Activated CD8-positive, alpha-beta T cell treated with anti-CD3 and anti-CD28 coated beads, Interleukin-2, amount 10 ng/mL, durations not matched to agents 7 days and 5 days (primary cell): ENCODE data around the gene SUFU. TPM values are rescaled to one million over a fixed set of nuclear protein-coding genes. Genes with fewer than 3 reads are reported as not detected.

Experiments
- ATAC-seq: fragments of 150-1000 bp; cut with Tn5 transposase; one replicate; pipeline ENCODE4 v1.10.0; 2021; ENCODE audit warnings: moderate library complexity
- CTCF ChIA-PET: fragments of 350-600 bp; sonication (Branson Sonifier 250); formaldehyde crosslinking; loops from one replicate; lab custom pipeline; 2021; ENCODE audit warnings: antibody characterized with exemption; lab: Charles Lee
- POLR2A ChIA-PET: fragments of 350-600 bp; sonication (Branson Sonifier 250); formaldehyde crosslinking; loops from one replicate; lab custom pipeline; 2021; ENCODE audit warnings: antibody characterized with exemption; lab: Charles Lee
- DNase-seq: peaks from one replicate; pipeline ENCODE4 v3.0.0-alpha.2; 2020
- H3K27ac Mint-ChIP-seq: one replicate; pipeline ENCODE4 v1.8.0; 2021; ENCODE audit warnings: mild to moderate bottlenecking, mixed read lengths
- H3K27me3 Mint-ChIP-seq: one replicate; pipeline ENCODE4 v1.8.0; 2021; ENCODE audit warnings: low read depth, mixed read lengths
- H3K36me3 Mint-ChIP-seq: one replicate; pipeline ENCODE4 v1.8.0; 2021; ENCODE audit warnings: low read depth, mixed read lengths
- H3K4me1 Mint-ChIP-seq: one replicate; pipeline ENCODE4 v1.8.0; 2021; ENCODE audit warnings: low read depth, mixed read lengths
- H3K4me3 Mint-ChIP-seq: one replicate; pipeline ENCODE4 v1.8.0; 2021; ENCODE audit warnings: mild to moderate bottlenecking, mixed read lengths
- H3K9me3 Mint-ChIP-seq: one replicate; pipeline ENCODE4 v1.8.0; 2022; ENCODE audit warnings: mixed read lengths; ENCODE audit not compliant: insufficient read depth
- total RNA-seq, 2 experiments: library from RNA; stranded (reverse); gene quantifications; one replicate each; pipeline ENCODE4 v1.2.3, GENCODE V29; 2021

Gene SUFU
- total RNA-seq, 2 experiments from 2014 or later, result 10.6 to 12.0 TPM

GRCh38 chr10:102555781-102556328, 52.1 kb downstream of the SUFU start:
- DNase-seq (no peak), ATAC-seq (no peak)
- H3K4me3 Mint-ChIP-seq, result no peak overlapping the region
- peaks cover 5% of the 10 kb centered on the region for H3K36me3 Mint-ChIP-seq
- ChIA-PET POLR2A (no interaction called here), CTCF (no interaction called here)
- H3K9me3 Mint-ChIP-seq, result no peaks in the 10 kb centered on the region
- H3K27me3 Mint-ChIP-seq, result no peaks in the 10 kb centered on the region
- H3K4me1 Mint-ChIP-seq, result no peaks in the 10 kb centered on the region
- H3K27ac Mint-ChIP-seq, result no peak overlapping the region

- Mint-ChIP-seq H3K9me3 (no peaks in the 10 kb centered on the region), H3K36me3 (peaks cover under 1% of the 10 kb centered on the region), H3K27me3 (no peaks in the 10 kb centered on the region), H3K27ac (no peak overlapping the region), H3K4me3 (no peak overlapping the region), H3K4me1 (no peaks in the 10 kb centered on the region)
- POLR2A ChIA-PET, result no interaction called here
- ATAC-seq (no peak), DNase-seq (no peak)
- CTCF ChIA-PET, result interaction anchor here (0.8 to 1.6 kb wide), 2 partner anchors 26 to 136 kb away, joined by 3 read pairs; no protein-coding TSS in a partner anchor
Observed at GRCh38 chr10:102557569-102557968, 53.8 kb downstream of the SUFU start.

DNA sequence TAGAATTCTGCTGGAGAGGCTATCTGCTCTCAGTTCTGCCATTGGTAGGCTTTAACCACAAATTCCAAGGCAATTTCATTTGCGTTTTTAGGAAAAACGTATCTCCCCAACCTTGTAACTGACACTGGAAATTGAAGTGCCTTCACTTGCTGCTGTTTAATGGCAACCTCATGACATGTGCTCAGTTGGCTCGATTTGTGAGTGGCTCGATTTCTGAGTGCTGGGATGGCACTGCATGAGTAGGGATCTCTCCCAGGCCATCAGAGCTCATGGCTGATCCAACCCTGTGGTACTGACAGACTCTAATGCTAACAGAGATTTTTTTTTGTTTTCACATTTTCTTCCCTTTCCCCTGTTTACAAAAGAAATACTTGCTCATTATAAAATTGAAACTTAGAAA, 56.0 kb downstream of the SUFU start:
- no peak for ATAC-seq
- Mint-ChIP-seq H3K9me3 (no peaks in the 10 kb centered on the region), H3K27ac (no peak overlapping the region), H3K4me1 (no peaks in the 10 kb centered on the region), H3K36me3 (no peaks in the 10 kb centered on the region), H3K27me3 (no peaks in the 10 kb centered on the region), H3K4me3 (no peak overlapping the region)
- POLR2A ChIA-PET, result no interaction called here
- CTCF ChIA-PET, result no interaction called here
- no peak for DNase-seq

- ChIA-PET POLR2A (interaction anchor here (0.6 kb wide), 1 partner anchor 292 kb away, joined by 4 read pairs; no protein-coding TSS in a partner anchor), CTCF (interaction anchor here (1.0 to 1.4 kb wide), 2 partner anchors 19 to 212 kb away, joined by 5 to 7 read pairs; no protein-coding TSS in a partner anchor)
- Mint-ChIP-seq H3K27me3 (no peaks in the 10 kb centered on the region), H3K4me3 (no peak overlapping the region), H3K36me3 (no peaks in the 10 kb centered on the region), H3K9me3 (no peaks in the 10 kb centered on the region), H3K4me1 (no peaks in the 10 kb centered on the region), H3K27ac (no peak overlapping the region)
- ATAC-seq (no peak), DNase-seq (no peak)
Observed at GRCh38 chr10:102564209-102564834, 60.5 kb downstream of the SUFU start.

GRCh38 chr10:102565793-102566192, 62.0 kb downstream of the SUFU start:
- no peaks in the 10 kb centered on the region for H3K9me3 Mint-ChIP-seq
- no peaks in the 10 kb centered on the region for H3K27me3 Mint-ChIP-seq
- ChIA-PET POLR2A (no interaction called here), CTCF (no interaction called here)
- ATAC-seq (no peak), DNase-seq (no peak)
- no peak overlapping the region for H3K4me3 Mint-ChIP-seq
- H3K27ac Mint-ChIP-seq, result no peak overlapping the region
- no peaks in the 10 kb centered on the region for H3K4me1 Mint-ChIP-seq
- H3K36me3 Mint-ChIP-seq, result no peaks in the 10 kb centered on the region

DNA sequence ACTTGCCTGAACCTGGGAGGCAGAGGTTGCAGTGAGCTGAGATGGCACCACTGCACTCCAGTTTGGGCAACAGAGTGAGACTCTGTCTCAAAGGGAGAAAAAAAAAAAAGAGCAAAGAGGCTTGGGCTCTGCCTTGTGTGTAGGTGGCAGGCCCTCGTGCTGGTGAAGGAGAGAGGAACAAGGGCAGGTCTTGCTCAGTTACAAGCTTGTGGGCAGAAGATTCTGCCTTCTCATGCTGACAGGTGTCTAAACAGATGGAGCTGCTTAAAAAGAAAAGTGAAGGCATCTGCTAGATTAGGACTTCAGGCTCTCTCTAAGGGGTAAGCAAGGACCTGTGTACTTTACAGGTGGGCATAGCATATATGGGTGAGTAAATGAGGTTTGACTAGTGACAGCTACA, 75.0 kb downstream of the SUFU start:
- DNase-seq (no peak), ATAC-seq (no peak)
- H3K27me3 Mint-ChIP-seq, result no peaks in the 10 kb centered on the region
- no peaks in the 10 kb centered on the region for H3K36me3 Mint-ChIP-seq
- CTCF ChIA-PET, result interaction anchor here (1.1 to 7.7 kb wide), 3 partner anchors 74 to 409 kb away, joined by 3 to 142 read pairs (median 4); partner anchors contain the start of genes ACTR1A and SUFU
- H3K4me1 Mint-ChIP-seq, result no peaks in the 10 kb centered on the region
- H3K27ac Mint-ChIP-seq, result no peak overlapping the region
- no peak overlapping the region for H3K4me3 Mint-ChIP-seq
- POLR2A ChIA-PET, result no interaction called here
- H3K9me3 Mint-ChIP-seq, result no peaks in the 10 kb centered on the region

GRCh38 chr10:102579328-102579727, 75.6 kb downstream of the SUFU start:
- H3K4me3 Mint-ChIP-seq, result no peak overlapping the region
- H3K36me3 Mint-ChIP-seq, result no peaks in the 10 kb centered on the region
- POLR2A ChIA-PET, result interaction anchor here (0.6 kb wide), 1 partner anchor 331 kb away, joined by 5 read pairs; no protein-coding TSS in a partner anchor
- ATAC-seq, result no peak
- no peaks in the 10 kb centered on the region for H3K9me3 Mint-ChIP-seq
- no peak for DNase-seq
- CTCF ChIA-PET, result interaction anchor here (0.8 to 7.7 kb wide), 4 partner anchors 75 to 410 kb away, joined by 3 to 142 read pairs (median 4); partner anchors contain the start of genes ACTR1A and SUFU
- no peak overlapping the region for H3K27ac Mint-ChIP-seq
- H3K4me1 Mint-ChIP-seq, result no peaks in the 10 kb centered on the region
- H3K27me3 Mint-ChIP-seq, result no peaks in the 10 kb centered on the region

- H3K9me3 Mint-ChIP-seq, result no peaks in the 10 kb centered on the region
- POLR2A ChIA-PET, result no interaction called here
- ATAC-seq (no peak), DNase-seq (no peak)
- no peaks in the 10 kb centered on the region for H3K27me3 Mint-ChIP-seq
- H3K4me1 Mint-ChIP-seq, result no peaks in the 10 kb centered on the region
- CTCF ChIA-PET, result interaction anchor here (1.5 to 7.7 kb wide), 2 partner anchors 76 to 349 kb away, joined by 4 to 142 read pairs; partner anchors contain the start of genes ACTR1A and SUFU
- H3K27ac Mint-ChIP-seq, result peak overlapping the region; percentile 2
- H3K36me3 Mint-ChIP-seq, result no peaks in the 10 kb centered on the region
- no peak overlapping the region for H3K4me3 Mint-ChIP-seq
Observed at GRCh38 chr10:102580230-102580629, 76.5 kb downstream of the SUFU start.

- no peak overlapping the region for H3K27ac Mint-ChIP-seq
- no peaks in the 10 kb centered on the region for H3K9me3 Mint-ChIP-seq
- ChIA-PET CTCF (interaction anchor here (1.4 to 7.7 kb wide), 3 partner anchors 15 to 77 kb away, joined by 3 to 142 read pairs (median 15); partner anchors contain the start of genes ACTR1A and SUFU), POLR2A (no interaction called here)
- H3K27me3 Mint-ChIP-seq, result no peaks in the 10 kb centered on the region
- H3K36me3 Mint-ChIP-seq, result no peaks in the 10 kb centered on the region
- no peak for ATAC-seq
- no peak overlapping the region for H3K4me3 Mint-ChIP-seq
- DNase-seq, result no peak
- no peaks in the 10 kb centered on the region for H3K4me1 Mint-ChIP-seq
Observed at GRCh38 chr10:102581401-102581800, 77.6 kb downstream of the SUFU start.

DNA sequence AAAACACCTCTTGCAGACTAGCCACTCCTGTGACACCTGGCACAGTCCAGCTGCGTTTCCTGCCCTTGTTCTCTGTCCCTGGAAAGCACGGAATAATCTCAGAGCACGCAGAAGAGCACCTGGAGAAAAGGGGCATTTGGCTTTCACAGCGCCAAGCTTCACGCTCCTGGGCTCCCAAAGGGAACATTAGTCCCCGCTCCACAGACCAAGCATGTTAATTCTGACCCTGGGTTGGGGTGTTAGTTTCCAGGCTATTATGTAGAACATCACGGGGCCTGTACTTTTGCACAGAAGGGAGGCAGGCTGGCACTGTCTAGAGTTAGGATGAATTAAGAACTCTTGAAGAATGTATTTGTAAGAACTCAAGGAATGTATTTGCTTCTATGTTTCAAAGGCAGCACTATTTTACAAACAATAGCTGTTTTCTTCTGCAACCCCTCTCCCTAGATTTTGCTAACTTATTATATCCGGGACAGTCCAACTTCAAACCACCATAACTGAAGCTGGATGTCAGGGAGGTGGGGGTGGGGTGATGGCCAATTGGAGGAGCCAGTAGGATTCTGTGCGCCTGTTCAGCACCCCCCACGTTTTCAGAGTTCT, 78.3 kb downstream of the SUFU start:
- Mint-ChIP-seq H3K36me3 (no peaks in the 10 kb centered on the region), H3K4me1 (no peaks in the 10 kb centered on the region), H3K4me3 (no peak overlapping the region), H3K9me3 (no peaks in the 10 kb centered on the region), H3K27me3 (no peaks in the 10 kb centered on the region), H3K27ac (no peak overlapping the region)
- no peak for ATAC-seq
- DNase-seq, result no peak
- ChIA-PET POLR2A (no interaction called here), CTCF (interaction anchor here (1.3 to 7.7 kb wide), 7 partner anchors 14 to 188 kb away, joined by 3 to 142 read pairs (median 15); partner anchors contain the start of genes ACTR1A and SUFU)

GRCh38 chr10:102583435-102584417, 80.0 kb downstream of the SUFU start:
- Mint-ChIP-seq H3K4me3 (no peak overlapping the region), H3K27ac (peak overlapping the region; percentile 20), H3K4me1 (no peaks in the 10 kb centered on the region), H3K36me3 (no peaks in the 10 kb centered on the region), H3K9me3 (no peaks in the 10 kb centered on the region), H3K27me3 (no peaks in the 10 kb centered on the region)
- ChIA-PET CTCF (interaction anchor here (0.6 to 7.7 kb wide), 46 partner anchors 8 to 797 kb away, joined by 3 to 142 read pairs (median 5); partner anchors contain the start of genes ACTR1A and SUFU), POLR2A (interaction anchor here (1.4 to 1.9 kb wide), 2 partner anchors 79 to 190 kb away, joined by 8 to 9 read pairs; no protein-coding TSS in a partner anchor)
- peak; percentile 99 for ATAC-seq
- DNase-seq, result peak; percentile 90
